NCI-H128 (cell line): Measurements from ENCODE around the gene CHMP2A.
"Not testable (repeated sequence)": the region's sequence is repeated elsewhere in the genome, so short reads cannot be mapped to it uniquely, and the experiment has no call there.

Experiments
- DNase-seq: peaks from one replicate; lab custom pipeline; 2025; ENCODE audit not compliant: unreplicated experiment; lab: John Stamatoyannopoulos, UW

CHMP2A gene

GRCh38 chr19:58554494-58555368, at the start of gene CHMP2A:
TSS of gene CHMP2A (minus strand) at chr19:58555105. CDS start at chr19:58554212, 893 bp downstream.
- no peak for DNase-seq

- no peak for DNase-seq
Observed at GRCh38 chr19:58586133-58586765, 31.3 kb upstream of the CHMP2A start.

- DNase-seq: no peak
Observed at GRCh38 chr19:58585442-58586132, 30.7 kb upstream of the CHMP2A start.

GRCh38 chr19:58584498-58585441, 29.9 kb upstream of the CHMP2A start:
- no peak for DNase-seq

GRCh38 chr19:58582985-58583384, 28.1 kb upstream of the CHMP2A start:
- no peak for DNase-seq

GRCh38 chr19:58581227-58582141, 26.6 kb upstream of the CHMP2A start:
- no peak for DNase-seq

- DNase-seq: no peak
Observed at GRCh38 chr19:58579473-58580142, 24.7 kb upstream of the CHMP2A start.

- DNase-seq: no peak
Observed at GRCh38 chr19:58578012-58578925, 23.4 kb upstream of the CHMP2A start.

- not testable (repeated sequence) for DNase-seq
Observed at GRCh38 chr19:58577581-58577980, 22.7 kb upstream of the CHMP2A start.

GRCh38 chr19:58575183-58576041, 20.5 kb upstream of the CHMP2A start:
- DNase-seq: no peak

- DNase-seq: no peak
Observed at GRCh38 chr19:58573658-58574164, 18.8 kb upstream of the CHMP2A start.

- no peak for DNase-seq
Observed at GRCh38 chr19:58572818-58573657, 18.1 kb upstream of the CHMP2A start, which contains the start of gene MZF1. TSS of gene MZF1 (minus strand) at chr19:58573335. CDS start at chr19:58571389, 1,946 bp downstream.

GRCh38 chr19:58572026-58572817, 17.3 kb upstream of the CHMP2A start:
- no peak for DNase-seq

GRCh38 chr19:58571575-58571947, 16.7 kb upstream of the CHMP2A start:
- no peak for DNase-seq
